Ureter (tissue), 1 donor: ENCODE data around the gene CLCN1. TPM values are rescaled to one million over a fixed set of nuclear protein-coding genes. Genes with fewer than 3 reads are reported as not detected.
"Not testable (repeated sequence)": the region's sequence is repeated elsewhere in the genome, so short reads cannot be mapped to it uniquely, and the experiment has no call there.

Source experiments
- DNase-seq: peaks from one replicate; pipeline ENCODE4 v3.0.0-alpha.2; 2020; ENCODE audit warnings: low spot score
- total RNA-seq: library from RNA; stranded (reverse); gene quantifications from one replicate; pipeline ENCODE4 v1.2.4, GENCODE V29; 2023
- donor health status: DM: yes; HTN: yes; CAD: no.

Gene CLCN1
- total RNA-seq, 1 donor from 2014 or later, result 0.31 TPM

DNA sequence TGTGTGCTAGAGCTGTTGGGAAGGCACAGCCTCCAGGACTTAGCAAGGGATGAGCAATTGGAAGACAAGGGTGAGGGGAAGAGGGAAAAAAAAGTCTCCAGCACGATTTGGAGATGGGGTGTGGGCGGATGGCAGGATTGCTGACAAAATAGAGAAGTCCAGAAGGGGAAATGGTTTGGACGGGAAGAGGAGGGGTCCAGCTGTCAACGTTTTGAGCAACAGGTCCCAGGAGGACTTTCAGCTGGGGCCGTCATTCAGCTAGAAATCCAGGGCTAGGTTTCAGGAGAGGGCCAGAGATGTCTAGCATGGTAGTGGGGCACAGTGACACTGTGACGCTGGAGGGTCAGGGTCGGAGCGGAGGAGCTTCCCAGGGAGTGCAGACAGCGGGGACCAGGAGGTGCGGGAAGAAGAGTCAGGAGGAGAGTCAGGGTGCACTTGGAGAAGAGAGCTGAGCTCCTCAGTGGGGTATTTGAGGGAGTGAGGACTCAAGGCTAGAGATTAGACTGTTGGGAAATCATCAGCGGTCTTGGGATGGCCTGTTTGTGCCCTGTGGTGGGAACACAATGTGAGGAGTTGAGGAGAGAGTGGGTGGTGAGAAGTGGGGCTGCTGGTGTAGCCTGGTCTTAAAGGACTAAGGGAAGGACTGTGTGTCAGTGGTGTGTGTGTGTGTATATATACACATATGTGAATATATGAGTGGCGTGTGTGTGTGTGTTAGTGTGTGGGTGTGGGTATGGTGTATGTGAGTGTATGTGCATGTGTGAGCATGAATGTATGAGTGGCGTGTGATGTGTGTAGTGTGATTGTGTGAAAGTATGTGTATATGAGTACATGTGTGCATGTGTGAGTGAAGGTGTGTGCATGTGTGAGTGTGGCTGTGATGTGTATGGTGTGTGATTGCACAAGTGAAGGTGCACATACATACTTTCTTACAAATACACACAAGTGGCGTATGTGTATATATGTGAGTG is 69.0 kb downstream of the CLCN1 start:
- no peak for DNase-seq

DNA sequence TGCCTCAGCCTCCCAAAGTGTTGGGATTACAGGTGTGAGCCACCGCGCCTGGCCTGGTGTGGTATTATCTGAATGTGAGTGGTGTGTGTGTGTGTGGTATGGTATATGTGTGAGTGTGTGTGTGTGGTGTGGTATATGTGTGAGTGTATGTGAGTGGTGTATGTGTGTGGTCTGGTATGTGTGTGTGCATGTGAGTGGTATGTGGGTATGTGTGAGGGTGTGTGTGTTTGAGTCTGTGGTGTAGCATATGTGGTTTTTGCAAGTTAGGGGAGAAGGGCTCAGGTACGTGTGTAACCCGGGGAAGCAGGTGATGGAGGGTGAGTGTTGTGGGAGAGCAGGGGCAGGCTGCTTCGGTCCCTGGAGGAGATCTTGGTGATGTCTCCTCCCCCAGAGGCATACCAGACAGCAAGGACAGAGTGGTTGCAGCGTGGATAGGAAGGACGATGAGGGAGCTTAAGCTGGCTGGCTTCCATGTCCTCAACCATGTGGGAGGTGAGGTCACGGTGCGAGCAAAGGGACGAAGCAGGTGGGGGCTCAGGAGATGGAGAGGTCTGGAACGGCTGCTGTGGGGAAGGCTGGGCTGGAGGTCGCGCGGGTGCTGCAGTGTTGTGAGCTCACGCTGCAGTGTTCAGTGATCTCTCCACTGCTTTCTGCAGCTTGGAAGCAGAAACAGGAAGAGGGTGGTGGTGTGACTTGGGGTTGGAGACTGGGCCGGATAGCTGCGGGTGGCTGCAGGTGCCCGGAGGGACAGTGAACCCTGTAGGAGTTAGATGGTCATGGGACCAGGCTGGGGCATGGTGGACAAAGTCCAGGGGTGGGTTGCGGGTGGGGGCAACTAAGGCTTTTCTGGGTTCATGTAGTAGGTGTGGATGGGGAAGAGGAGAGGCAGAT is 70.2 kb downstream of the CLCN1 start:
- no peak for DNase-seq

DNA sequence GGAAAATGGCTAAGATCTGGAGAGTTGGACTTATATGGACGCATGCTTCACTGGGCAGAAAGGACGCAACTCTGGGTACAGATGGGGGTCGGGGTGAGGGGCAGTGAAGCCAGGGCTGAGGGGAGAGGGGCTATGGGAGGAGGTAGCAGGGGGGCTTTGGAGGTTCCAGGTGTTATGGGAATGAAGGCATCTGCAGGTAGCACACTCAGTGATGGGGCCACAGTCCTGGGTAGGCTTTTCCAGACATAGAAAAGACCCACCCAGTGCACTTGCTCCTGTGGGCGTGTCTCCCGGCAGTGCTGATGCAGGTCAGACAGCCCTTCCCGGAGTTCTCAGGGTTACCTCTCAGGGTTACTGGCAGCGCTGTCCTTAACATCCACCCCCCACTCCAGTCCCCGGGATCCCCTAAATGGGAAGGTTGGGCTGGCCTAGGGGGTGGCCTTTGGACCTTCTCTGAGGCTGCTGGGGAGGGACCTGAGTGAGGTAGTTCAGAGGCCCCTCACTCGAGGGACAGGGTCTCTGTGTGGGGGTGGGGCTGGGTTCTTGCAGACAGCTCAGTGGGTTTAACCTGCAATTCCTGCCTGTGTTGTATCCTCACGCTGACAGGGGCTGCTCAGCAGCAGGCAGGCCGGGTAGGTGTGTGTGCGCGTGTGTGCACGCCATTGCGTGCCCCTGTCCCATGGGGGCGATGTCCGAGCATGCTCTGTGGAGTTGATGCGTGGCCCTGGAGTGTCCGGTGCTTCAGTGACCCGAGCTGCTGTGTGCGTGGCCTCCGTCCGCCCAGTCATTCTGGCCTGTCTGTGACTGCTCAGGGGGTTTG is 71.5 kb downstream of the CLCN1 start:
- DNase-seq, result no peak

DNA sequence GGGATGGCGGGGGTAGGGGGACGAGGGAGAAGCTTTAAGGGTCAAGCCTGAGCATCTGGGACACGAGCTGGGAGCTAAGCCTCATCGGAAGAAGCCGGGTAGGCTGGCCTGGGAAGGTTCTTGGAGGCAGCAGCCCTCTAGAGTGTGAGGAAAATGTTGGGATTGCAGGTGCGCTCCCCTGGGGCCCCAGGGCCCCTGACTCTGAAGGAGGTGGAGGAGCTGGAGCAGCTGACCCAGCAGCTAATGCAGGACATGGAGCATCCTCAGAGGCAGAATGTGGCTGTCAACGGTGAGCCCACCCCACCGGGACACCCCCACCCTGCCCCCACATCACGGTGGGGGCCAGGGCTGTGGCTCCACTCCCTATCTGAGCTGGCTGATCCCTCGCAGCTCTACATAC is 72.1 kb downstream of the CLCN1 start:
- DNase-seq, result no peak

DNA sequence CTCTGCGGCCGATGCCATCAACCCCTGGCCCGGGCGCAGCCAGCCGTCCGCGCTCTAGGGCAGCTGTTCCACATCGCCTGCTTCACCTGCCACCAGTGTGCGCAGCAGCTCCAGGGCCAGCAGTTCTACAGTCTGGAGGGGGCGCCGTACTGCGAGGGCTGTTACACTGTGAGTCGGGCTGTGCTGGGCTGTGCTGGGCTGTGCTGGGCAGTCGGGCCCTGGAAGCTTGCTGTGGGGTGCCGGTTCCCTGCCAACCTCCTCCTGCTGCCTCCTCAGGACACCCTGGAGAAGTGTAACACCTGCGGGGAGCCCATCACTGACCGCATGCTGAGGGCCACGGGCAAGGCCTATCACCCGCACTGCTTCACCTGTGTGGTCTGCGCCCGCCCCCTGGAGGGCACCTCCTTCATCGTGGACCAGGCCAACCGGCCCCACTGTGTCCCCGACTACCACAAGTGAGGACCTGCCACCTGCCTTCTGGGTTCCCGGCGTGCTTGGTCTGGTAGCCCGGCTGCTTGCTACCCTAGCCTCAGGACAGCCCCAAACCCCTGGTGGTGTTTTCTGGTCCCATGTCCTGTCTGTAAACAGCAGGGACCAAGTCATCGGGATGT is 72.7 kb downstream of the CLCN1 start:
- DNase-seq, result no peak

DNA sequence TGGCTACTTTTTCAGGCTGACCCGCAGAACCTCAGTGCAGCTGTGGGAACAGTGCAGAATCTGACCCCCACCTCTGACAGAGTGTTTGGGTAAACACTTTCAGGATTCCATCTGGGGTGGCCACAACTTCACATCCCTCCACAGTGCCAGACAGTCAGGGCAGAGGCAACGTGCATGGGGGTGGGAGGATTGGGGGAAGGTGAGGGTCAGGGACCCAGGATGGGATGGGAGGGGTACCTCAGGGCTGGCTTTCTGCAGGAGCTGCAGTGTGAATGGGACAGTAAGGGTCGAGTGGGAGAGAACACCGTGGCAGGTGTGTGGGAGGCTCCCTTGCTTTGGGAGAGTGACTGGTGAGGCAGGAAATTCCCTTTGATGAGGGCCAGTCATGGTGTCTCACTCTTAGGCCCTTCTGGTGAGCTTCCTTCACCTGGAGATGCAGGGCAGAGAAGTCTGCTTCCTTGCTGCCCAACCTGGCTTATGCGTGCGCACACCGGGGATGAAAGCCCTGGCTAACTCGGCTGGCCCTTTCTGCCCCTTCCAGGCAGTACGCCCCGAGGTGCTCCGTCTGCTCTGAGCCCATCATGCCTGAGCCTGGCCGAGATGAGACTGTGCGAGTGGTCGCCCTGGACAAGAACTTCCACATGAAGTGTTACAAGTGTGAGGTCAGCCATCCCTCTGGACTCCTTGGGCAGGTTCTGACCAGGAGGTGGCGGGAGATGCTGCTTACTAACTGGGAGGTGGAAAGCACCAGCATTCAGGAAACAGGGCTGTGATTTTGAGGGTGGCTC is 73.6 kb downstream of the CLCN1 start:
- DNase-seq, result no peak

DNA sequence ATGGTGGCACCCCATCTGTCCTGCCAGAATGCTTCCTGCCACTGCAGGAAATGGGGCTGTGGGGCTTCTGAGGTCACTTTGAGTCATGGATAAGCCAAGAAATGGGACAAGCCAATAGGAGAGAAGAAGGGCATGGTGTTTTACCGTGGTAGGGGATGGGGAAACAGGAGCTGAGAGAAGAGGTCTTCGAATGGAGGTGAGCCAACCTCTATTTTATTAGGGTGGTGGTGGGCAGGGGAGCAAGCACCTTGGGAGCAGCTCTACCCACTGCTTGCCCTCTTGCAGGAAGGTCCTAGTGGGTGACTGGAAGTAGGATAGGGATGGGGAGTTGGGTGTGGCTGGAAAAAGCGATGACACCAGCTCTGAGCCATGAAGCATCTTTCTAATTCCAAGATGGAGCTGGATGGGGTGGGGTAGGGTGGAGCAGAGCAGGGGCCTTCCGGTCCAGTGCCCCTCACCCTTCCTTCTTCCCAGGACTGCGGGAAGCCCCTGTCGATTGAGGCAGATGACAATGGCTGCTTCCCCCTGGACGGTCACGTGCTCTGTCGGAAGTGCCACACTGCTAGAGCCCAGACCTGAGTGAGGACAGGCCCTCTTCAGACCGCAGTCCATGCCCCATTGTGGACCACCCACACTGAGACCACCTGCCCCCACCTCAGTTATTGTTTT is 74.3 kb downstream of the CLCN1 start:
- DNase-seq, result no peak

DNA sequence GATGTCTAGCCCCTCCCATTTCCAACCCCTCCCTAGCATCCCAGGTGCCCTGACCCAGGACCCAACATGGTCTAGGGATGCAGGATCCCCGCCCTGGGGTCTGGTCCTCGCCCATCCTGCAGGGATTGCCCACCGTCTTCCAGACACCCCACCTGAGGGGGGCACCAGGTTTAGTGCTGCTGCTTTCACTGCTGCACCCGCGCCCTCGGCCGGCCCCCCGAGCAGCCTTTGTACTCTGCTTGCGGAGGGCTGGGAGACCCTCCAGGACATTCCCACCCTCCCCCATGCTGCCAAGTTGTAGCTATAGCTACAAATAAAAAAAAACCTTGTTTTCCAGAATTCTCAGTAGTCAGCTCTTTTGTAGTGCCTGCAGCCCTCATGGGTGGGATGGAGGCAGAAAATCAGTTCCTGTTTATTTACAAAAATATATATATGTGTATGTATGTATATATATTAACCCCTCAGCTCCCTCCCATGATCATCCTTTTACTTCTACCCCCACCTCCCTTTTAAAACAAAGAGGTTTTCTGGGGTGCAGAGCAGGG is 74.9 kb downstream of the CLCN1 start:
- DNase-seq, result no peak

DNA sequence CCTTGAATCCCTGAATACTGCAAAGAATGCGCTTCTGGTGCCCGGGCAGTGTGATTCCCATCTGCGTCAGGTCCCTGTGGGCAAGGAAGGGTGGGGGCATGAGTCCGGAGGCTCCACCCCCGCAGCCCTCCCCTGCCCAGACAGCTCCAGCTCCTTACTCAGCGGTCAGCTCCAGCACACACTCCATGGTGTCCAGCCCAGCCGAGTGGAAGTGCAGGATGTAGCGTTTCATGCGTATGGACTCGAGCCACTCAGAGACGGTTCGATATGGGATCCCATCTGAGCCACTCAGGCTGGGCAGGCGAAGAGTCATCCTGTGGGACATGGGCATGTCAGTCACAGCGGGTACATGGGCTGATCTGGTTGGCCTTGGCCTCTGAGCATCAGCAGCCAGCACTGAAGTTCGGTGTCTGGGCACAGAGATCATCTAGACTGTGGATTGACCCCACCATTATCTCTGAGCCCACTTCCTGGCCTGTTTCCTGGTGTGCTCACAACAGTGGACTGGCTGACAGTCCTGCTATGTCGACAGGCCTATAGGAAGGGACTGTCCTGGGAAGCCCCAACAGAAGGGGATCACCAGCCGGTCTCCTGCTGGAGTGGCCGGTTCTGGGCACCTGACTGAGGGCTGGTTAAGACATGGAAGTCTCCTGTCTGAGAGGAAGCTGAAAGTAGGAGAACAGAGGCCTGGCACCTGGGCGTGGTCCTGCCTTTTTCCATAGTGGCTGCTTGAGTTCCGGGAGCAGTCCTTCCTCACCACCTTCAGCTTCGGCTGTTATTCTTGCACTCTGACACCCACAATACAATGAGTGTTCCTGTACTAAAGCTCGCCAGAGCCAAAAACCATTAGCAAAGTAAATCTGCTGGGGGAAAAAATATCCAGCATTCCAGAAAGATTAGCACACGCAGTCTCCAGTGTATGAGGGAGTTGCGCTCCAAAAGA is 75.8 kb downstream of the CLCN1 start:
- DNase-seq, result no peak

DNA sequence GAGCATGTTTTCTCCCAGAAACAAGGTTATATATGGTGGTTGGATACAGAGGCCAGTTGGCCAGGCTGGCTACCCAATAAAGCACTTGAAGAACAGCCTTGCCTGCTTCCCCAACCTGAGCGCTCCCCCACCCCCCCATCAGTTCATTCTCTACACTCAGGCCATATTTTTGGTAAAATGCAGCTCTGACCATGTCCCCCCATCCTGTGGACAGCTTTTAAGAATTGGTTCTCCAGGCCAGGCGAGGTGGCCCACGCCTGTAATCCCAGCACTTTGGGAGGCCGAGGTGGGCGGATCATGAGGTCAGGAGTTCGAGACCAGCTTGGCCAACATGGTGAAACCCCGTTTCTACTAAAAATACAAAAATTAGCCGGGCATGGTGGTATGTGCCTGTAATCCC is 76.5 kb downstream of the CLCN1 start:
- not testable (repeated sequence) for DNase-seq

DNA sequence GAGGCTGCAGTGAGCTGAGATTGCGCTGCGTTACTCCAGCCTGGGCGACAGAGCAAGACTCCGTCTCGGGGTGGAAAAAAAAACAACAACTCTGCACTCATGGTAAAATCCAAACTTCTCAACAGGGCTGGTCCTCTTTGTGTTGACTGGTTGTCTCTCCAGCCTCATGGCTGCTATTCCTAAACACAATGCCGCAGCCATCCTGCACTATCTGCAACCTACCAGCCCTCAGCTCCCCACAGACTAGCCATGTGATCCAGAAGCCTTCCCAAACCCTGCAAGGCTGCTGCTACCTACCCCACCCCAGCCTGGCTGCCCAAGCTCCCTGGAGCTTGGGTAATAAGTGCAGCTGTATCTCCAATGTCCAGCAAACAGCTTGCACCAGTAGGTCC is 77.0 kb downstream of the CLCN1 start:
- no peak for DNase-seq

DNA sequence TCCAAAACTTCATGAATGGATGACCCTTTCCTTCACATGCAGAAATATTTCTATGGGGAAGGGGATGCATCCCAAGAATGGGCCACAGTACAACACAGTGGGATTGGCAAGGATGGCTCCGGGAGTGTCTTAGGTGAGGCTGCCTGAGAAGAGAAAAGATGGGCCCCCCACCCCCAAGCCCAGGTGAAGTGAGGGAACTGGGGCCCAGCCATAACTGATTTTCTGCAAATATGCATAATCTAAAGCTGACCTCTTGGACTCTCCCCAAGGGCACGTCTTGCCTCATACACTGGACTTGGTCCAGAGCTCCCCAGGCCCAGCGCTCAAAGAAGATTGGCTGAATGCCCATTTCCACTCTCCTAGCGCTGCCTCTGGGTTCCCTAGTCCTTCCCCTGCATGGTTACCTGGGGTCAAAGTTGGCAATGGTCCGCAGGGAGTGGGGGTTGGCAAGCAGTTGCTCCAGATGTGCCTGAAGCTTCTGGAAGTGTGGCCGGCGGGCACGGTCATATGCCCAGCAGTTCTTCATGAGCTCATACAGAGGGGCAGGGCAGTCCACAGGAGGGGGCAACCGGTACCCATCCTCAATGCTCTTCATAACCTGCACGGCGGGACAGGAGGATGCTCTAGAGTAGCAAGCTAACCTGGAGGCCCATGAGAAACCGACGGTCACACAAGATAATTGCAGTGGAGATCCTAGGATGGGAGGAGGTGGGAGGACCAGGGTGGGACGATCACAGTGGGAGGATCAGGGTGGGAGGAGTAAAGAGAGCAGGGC is 77.5 kb downstream of the CLCN1 start:
- no peak for DNase-seq

DNA sequence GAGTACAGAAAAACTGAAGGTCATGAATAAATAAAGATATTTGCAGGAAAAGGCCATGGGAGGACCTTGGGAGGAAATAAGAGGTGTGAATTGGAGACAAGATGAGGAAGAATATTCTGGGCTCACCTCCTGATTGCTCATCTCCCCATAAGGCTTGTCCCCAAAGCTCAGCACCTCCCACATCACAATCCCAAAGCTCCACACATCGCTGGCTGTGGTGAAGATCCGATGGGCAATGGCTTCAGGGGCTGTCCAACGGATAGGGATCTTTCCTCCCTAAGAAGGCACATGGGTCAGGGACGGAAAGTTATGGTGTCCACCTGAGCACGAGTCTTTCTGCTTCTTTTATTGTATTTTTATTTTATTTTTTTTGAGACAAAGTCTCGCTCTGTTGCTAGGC is 78.2 kb downstream of the CLCN1 start:
- no peak for DNase-seq

DNA sequence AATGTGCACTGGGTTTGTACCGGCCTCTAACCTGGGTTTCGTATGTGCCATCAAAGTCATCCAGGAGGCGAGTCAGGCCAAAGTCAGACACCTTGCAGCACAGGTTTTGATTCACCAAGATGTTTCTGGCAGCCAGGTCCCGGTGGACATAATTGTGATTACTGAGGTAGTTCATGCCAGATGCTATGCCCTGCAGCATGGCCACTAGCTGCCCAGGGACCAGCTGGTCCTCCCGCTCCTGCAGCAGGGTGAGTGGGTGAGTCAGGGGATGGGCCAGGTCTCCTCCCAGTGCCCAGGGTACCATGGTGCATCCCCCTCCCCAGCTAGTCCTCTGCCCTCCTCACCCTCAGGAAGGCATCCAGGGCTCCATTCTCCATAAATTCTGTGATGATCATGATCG is 78.9 kb downstream of the CLCN1 start:
- no peak for DNase-seq

DNA sequence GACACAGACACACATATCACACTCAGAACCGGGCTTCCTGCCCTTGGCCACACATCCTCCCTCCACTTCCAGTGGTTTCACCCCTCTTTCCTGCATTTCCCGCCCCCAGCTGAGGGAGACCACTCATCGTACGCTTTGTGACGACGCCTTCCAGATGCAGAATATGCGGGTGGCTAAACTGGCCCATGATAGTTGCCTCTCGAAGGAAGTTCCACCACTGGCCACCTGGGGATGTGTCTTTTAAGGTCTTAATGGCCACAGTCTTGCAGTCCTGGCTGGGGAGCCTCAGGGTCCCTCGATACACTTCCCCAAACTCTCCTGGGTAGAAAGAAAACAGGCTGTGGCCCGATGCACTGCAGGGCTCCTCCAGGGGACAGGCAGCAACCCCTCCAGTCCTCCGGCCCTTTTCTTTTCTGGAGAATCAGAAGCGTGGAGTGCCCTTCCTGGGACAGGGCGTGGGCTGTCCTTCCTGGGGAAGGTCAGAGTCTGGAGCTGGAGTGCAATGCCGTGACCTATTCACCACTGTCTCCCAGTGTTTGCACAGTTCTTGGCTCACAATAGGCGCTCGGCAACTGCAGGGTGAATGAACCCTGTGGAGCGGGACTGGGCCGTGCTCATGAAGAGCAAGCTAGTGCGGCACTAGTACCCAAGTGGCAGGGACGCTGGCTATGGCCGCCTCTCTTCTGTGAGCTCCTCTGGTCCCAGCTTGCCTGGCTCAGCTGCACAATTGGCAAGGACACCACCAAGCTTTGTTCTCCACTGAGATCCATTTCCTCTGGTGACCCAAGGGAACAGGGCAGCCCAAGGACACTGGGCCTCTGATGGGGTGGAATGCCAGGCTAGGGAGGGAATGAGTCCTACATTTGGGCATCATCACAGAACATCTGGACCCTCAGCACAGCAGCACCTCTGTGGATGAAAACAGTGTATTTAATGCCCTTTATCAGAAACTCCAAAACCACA is 79.6 kb downstream of the CLCN1 start:
- DNase-seq, result no peak

DNA sequence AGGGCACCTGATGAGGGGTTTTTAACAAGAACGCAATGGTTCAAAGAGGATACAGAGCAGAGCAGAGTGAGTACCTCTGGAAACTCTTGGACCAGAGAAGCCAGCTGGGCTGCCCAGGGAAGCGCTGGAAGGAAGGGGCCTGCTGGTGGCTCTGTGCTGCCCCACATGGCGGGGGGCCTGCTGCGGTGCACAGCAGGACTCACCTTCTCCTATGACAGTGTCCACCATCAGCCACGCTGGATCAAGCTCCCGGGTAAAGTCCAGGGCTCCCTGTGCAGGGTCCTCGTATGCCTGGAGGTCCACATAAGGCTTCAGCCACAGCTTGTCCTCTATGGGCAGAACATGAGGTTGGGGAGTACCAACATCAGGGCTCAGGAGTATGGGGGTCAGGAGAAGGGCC is 80.3 kb downstream of the CLCN1 start:
- no peak for DNase-seq
